HG03135 (cell line): ENCODE data around the gene SLC43A2.

ENCODE experiments used
- ATAC-seq: cut with Tn5 transposase; IDR thresholded peaks from one replicate; pipeline ENCODE4 v1.9.1; 2021; ENCODE audit warnings: mild to moderate bottlenecking, moderate library complexity; ENCODE audit not compliant: unreplicated experiment

Gene SLC43A2

DNA sequence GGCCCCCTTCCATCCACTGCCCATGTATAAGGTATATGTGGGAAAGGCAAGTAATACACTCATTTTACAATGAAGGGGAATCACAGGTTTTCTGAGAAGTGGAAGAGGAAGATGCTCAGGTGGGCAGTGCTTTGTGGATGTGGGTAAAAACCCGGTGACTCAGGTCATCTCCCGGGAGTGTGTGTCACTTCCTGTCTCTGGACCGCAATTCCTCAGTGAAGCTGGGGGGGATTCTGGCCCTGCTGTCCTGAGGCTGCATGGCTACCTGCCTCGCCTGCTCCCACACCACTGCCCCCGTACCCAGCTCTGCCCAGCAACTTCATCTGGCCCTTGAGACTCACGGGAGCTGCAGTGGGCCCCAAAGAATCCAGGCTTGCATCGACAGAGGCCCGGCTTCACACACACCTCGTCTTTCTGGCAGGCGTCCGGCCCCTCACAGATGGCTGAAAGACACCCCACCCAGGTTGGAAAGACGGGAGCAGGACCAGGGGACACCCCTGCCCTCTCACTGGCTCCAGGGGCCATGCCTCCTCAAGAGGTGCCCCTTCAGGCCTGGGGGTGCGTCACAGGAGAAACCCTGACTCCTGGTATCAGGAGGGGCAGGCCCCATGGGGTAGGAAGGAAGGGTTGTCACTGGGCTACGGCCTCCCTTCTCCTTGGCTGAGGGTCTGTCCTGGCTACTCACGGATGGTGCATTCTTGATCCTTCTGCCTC, 16.0 kb upstream of the SLC43A2 start:
- ATAC-seq, result no peak

DNA sequence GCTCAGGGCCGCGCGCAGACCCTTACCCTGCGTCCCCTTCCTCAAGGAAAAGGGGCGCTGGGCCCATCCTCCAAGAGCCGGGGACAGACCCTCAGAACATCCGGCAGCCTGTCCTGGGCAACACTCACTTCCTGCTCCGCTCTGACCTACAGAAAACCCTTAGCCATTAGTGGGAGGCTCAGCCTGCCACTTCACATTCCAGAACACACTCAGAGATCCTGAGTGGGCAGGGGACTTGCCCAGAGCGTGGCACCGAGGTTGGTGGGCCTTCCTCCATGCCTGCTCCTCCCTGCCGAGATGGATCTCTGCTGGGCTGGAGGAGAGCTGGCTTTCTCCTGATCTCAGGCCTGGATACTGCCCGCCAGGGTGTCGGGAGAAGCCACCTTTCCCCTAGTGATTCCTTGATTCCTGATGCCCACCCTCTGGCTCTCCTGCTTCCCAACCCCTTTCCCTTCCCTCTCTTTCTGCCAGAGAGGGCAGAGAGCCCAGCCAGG, 15.4 kb upstream of the SLC43A2 start:
- no peak for ATAC-seq

DNA sequence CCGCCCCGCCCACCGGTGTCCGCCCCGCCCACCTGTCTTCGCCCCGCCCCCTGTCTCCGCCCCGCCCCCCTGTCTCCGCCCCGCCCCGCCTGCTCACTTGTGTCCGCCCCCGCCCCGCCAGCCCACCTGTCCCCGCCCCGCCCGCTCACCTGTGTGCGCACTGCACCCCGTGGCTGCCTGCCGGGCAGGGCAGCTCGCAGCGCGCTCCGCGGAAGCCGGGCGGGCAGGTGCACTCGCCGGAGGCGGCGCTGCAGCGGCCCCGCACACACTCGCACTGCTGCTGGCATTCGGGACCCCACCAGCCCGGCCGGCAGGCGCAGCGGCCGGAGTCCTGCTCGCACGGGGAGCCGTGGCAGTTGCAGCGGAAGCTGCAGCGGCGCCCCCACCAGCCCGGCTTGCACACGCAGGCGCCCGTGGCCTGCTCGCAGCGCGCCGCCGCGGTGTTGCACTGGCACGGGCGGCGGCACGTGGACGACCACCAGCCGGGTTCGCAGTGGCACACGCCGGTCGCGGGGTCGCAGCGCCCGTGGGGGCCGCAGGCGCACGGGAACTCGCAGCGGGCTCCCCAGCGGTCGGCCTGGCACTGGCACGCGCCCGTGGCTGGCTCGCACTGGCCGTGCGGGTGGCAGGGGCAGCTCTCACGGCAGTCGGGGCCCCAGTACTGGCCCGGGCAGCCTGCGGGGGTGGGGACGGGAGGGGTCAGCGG, 14.8 kb upstream of the SLC43A2 start:
- no peak for ATAC-seq

DNA sequence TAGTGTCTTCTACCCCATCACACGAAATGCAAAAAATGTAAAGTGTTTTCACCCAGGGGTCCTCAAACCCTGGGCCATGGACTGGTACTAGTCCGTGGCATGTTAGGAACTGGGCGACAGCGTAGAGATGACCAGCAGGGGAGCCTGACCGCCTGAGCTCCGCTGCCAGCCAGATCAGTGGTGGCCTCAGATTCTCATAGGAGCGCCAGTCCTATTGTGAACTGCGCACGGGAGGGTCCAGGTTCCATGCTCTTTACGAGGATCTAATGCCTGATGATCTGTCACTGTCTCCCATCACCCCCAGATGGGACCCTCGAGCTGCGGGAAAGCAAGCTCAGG, 12.4 kb upstream of the SLC43A2 start:
- no peak for ATAC-seq

DNA sequence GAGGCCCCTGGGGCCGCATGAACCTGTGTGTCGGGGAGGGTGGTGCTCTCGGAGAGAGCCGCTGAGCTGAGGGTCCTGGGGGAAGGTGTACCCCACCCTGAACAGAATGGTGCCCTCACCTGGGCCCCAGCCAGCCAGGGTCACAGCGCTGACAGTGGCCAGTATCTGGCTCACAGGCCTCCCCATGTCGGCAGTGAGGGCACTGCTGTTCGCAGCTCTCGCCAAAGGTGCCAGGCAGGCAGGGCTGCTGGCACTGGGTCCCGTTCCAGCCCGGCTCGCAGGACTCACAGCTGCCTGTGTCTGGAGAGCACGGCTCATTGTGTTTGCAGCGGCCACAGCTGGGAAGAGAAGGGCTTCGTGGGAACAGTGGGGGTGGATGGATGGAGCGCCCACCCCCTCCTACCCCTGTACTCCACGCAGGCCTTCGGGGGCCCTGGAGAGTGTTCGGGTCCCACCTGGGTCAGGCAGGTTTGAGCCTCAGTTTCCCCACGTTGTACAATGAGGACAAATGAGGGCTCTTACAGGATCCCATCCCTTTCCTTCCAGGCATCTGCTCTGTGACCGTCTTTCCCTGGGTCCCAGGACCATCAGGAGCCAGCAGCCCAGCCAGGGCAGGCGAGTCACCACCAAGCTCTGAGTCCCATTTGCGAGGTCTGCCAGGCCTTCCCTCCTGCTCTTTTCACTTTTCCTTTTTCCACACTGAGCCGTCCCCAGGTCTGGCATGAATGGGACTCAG, 11.9 kb upstream of the SLC43A2 start:
- no peak for ATAC-seq

DNA sequence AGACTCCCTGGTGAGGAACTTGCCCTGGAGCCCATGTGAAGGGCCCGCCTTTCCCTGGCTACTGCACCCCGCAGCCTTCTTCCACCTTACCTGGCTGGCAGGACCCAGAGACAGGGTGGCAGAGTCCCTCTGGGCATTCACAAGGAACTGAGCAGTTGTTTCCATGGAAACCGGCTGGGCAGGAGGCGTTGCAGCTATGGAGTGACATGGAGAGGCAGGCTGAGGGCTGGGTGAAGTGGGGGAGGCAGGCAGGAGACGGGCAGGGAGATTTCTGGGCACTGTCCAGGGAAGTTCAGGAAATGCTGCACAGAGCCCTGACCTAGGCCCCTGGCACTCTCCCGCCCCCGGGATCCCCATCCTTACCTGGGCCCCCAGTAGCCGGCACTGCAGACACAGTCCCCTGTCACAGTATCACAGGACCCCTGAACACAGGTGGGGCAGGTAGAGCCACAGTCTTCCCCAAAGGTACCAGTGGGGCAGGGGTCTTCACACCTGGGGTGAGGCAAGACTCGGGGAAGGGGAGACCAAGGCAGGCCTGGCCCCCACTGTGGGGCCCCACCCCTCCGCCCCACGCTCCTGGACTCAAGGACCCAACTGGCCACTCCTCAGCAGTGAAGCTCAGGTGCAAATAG, 11.0 kb upstream of the SLC43A2 start:
- no peak for ATAC-seq

DNA sequence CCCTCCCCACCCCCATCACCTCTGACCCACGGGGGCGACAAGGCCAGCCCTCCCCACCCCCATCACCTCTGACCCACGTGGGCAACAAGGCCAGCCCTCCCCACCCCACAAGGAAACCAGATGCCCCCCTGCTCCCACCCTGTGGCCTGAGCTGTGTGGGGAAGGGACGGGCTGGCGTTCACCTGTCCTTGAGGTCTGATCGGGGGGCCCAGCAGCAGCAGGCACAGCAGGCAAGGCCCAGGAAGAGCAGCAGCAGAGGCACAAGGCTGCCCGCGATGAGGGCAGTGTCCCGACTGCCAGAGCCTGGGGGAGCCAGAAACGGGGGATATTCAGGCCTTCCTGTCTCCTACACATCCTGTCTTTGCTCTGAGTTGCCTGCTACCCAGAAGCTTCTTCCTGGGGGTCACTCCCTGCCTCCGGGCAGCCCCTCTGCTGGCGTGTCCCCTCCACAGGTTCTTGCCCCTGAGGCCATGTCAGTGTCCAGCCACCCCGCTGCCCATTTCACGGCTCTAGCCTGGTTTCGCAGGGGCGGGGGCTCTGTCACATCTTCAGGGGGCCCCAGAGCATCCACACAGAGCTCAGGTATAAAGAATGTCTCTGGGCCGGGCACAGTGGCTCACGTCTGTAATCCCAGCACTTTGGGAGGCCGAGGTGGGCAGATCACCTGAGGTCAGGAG, 10.1 kb upstream of the SLC43A2 start:
- ATAC-seq, result no peak

DNA sequence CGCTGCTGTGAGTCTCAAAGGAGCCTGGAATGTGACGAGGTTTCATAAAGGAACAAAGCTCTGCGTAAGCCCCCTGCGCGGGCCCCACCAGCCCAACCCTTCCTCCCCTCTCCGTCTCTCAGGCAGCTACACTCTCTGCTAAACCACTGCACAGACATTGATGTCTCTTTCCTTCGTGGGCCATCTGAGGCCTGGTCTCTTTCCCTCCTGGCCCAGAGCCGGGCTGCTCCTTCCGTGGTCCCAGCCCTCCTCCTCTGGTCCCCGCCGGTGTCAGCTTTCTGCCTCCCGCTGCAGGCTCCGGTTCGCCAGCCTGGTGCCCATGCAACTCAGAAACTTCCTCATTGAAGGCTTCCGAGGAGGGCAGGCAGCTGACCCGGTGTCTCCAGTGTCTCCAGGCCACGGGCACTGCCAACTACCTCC, 9.5 kb upstream of the SLC43A2 start:
- no peak for ATAC-seq

DNA sequence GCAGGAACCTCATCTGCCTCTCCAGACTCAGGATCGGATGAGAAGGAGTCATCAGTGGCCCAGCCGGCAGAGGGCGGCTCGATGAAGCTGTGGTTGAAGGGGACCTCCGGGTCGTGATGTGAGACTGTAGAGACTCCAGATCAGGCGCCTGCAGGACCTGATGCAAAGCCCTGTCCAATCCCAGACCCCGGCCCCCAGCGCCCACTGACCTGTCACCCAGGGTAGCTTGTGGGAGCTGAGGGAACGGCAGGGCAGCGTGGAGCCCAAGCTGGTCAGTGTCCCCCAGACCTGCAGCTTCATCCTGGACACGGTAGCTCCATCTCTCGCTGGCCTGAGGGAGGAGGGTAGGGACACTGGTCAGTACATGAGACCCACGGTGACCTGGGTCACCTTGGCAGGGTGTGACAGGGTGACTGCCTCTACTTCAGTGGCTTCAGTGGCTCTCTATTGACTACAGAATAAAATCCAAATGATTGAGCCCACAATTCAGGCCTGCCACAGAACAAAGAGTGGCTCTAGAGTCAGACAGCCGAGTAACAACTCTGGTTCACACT, 8.2 kb upstream of the SLC43A2 start:
- no peak for ATAC-seq

DNA sequence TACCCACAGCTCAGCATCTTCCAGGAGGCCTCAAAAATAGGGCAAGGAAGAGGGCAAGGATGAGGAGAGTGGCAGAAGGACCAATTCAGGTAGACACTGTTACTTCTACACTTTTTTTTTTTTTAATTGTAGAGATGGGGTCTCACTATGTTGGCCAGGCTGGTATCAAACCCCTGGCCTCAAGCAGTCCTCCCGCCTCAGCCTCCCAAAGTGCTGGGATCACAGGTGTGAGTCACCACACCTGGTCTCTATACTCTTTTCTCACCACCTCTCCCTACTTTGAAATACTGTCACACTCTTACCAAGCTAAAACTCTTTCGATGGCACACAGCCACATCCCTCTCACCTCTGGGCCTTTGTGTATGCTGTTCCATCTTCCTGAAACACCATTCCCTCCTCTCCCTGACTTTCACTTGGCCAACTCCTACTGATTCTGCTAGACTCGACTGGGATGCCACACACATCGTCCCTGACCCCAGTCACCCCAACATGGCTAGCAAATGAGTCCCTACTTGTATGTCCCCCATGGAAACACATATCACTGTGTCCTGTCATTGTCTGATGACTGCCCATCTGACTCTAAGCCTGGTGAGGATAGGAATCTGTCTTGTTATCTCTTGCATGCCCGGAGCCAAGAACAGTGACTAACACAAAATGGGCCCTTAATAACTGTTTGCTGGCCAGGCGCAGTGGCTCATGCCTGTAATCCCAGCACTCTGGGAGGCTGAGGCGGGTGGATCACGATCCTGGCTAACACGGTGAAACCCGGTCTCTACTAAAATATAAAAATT, 7.2 kb upstream of the SLC43A2 start:
- ATAC-seq, result no peak

DNA sequence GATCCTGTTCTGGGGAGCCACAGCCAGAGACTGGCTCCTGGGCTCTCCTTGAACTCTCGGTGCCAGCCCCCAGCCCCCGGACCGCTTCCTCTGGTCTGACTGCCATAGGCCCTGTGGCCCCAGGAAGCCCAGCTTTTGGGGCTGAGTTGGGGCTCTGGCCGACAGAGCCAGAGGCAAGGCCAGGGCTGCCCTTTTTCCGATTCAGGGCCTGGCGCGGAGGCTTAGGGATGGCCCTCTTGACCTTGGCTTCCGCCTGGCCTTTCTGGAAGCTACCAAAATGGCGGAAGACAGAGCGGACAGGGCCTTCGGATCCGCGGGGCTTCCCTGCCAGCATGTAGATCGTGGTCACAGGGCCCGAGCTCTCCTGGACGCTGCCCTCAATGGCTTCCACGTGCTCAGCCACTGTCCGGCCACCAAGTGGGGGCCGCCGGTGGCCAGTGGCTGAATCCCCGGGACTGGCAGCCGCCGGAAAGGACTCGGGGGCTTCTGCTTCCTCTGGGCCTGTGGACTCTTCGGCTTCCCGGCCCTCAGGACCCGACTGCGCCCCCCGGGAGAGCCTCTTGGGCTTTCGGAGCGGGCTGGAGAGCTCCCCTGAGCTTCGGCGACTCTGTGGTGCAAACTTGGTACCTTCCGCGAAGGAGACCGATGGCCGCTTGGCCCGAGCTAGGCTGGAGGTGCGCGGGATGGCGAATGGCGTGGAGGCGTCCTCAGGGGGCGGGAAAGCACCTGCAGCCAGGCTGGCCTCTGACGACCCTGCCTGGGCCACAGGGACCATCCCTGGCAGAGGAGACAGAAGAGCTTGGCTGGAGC, 6.4 kb upstream of the SLC43A2 start:
- no peak for ATAC-seq

DNA sequence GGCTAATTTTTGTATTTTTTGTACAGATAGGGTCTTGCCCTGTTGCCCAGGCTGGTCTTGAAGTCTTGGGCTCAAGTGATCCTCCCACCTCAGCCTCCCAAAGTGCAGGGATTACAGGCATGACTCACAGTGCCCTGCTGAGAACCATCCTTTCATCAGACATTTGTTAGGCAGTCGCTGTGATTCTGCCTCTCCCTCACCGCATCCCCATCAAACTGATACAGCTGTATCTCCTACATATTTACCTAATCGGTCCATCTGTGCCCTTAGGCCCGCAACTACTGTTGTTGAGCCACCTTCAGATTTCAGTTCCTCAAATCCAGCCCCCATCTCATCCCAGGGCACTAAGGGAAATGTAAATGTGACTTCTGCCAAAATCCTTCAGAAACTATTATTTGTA, 2.0 kb upstream of the SLC43A2 start:
- no peak for ATAC-seq

DNA sequence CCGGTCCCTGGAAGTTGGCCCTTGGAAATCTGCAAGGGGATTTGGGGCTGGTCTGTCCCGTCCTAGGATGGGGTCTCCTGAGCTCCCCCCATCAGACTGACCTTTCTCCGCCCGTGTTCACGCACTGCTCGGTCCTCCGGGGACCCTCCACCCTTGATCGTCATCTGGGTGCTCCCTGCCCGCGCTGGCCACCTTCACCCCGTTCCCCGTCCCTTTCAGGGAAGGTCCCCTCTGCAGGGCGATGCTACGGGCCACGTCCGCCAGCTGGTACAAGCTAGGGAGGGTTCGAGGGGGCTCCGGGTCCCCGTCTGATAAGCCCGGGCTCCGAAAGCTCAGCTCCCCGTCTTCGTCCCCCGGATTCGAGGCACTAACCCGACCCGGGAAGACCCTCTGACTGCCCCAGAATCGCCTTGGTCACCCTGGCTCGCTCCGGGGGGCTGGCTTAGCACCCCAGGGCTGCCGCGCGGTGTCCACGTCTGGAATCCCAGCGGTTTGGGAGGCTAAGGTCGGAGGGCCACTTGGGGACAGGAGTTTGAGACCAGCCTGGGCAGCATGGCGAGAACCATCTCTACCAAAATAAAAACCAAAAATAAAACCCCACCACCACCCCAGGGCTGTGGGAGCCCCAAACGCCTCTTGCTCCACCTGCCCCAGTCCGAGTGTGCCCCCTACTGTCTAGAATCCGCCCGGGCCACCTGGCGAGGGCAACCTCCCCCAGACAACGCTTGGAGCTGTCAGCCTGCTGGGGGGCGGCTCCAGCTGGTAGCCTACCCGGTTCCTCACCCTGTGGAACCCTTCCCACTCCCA, 1.1 kb upstream of the SLC43A2 start:
- ATAC-seq, result no peak

DNA sequence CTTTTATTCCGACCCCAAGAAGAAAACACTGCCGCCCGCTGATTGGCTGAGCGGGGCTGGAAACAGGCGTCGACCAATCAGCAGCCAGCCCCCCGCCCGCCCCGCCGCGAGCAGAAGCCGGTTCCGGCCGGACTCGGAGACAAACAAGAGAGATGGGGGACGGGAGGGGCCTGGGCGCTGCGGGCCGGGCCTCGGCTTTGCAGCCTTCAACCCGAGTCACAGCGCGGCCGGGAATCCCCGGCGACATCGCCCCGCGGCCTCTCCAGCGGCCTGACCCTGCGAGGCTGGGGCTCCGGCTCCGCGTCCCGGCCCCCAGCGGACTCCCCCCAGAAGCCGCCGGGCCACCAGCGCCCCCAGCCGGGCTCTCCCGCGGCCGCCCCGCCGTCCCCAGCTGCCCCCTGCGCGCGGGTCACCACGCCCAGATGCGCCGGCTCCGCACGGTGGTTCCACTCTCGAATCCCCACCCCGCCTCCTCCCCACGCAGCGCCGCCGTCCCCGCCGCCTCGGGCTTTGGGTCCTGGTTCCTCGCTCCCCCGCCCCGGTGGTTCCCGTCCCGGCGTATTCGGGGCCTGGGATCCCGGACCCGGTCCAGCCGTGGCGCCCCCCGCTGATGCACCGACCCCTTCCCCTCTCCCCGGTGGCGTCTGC, 346 bp upstream of the SLC43A2 start:
- peak; percentile 54 for ATAC-seq

DNA sequence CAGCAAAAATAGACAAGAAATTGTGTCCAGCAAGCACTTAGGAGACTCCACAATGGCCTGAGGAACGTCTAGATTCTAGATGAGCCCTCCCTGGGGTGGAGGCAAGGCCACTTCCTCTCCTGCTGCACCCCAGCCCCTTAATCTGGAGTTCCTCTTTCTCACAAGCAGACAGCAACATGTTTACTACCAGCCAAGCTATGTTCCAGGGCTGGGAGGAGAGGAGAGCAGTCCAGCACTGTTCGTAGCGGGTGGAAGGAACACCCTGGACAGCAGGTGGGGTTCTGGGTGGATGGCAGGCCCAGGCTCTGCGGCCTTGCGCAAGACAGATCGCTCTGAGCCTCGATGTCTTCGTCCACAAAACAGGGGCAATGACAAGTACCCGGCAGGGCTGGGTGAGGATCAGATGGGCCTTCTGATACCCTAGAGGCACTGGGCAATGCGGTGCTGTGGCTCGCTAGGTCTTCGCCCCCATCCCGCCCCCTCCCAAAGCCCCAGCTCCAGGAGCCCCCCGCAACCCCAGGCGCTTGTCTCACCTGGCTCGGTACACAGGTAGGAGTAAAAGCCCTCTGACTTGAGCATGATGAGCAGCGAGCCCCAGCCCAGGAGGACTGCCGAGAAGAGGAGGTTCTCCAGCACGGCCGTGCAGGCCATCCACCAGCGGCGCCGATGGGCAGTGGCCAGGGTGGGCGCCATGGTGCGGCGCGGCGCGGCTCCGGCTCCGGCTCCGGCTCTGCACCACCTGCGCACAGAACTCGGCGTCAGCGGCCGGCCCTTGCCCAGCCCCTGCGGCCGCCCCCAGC, 1.3 kb downstream of the SLC43A2 start:
- no peak for ATAC-seq

DNA sequence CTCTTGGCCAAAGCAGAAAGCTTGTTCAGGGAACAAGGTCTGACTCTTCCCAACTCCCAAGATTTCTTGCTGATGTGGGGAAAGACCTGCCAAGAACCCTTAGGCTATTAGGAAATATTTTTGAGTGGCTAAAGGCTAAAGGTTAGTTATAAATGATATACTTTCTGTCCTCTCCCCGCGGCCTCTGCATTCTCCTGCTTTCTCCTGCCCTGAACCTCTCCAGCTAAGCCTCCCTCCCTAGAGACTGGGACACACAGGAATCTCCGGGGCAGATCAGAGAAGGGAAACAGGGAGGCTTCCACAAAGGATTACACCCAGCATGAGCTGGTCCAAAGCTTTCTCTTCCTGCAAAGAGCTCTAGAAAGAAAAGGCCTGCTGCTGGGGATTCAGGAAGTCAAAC, 2.3 kb downstream of the SLC43A2 start:
- no peak for ATAC-seq

DNA sequence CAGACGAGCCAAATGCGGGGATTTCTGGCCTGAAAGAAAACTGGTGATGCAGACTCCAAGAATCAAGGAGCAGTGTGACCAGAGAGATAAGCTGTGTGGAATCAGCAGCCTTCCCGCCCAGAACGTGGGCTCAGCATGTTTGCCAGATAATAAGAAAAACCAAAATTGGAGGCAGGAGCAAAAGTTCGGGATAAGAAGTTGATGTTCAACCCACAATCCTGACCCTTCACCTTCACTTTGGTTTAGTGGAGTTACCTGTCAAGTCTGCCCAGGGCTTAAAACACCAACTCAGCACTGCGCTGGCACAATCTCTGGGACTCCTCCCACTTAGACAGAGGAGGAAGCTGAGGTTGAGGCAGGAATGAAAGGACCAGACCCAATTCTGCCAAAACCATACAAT, 3.1 kb downstream of the SLC43A2 start:
- no peak for ATAC-seq
